Heart right ventricle (tissue), 16 donors: ENCODE results near the gene ZNF789. TPM values are rescaled to one million over a fixed set of nuclear protein-coding genes. Genes with fewer than 3 reads are reported as not detected.
A peak's percentile ranks its signal among the peaks of the same experiment; 100 is the strongest.

ENCODE experiments used
- ATAC-seq, 8 donors: fragments of 200-7000 bp; cut with Tn5 transposase; one replicate each; pipeline ENCODE4 v1.9.1; 2020; ENCODE audit warnings: mild to moderate bottlenecking in 8 of 8, moderate library complexity in 8 of 8, moderate number of reproducible peaks in 1 of 8
- DNase-seq, 2 donors: peaks; one replicate each; pipeline ENCODE4 v3.0.0-alpha.2; 2020
- H3K27ac ChIP-seq, 10 donors: fragments of 200-600 bp; sonication (generic) in 2 of 10; one replicate each; pipeline versions ENCODE4 v1.5.0 to v1.8.0; 2020 to 2022; ENCODE audit warnings: mild to moderate bottlenecking in 3 of 10
- H3K27me3 ChIP-seq, 7 donors: fragments of 200-600 bp; one replicate each; pipeline ENCODE4 v1.8.0; 2021 to 2022; ENCODE audit warnings: mild to moderate bottlenecking in 2 of 7
- H3K36me3 ChIP-seq, 9 donors: fragments of 200-600 bp; sonication (generic) in 1 of 9; one replicate each; pipeline versions ENCODE4 v1.5.0 to v1.8.0; 2020 to 2022; ENCODE audit warnings: mild to moderate bottlenecking in 2 of 9
- H3K4me1 ChIP-seq, 9 donors: fragments of 200-600 bp; sonication (generic) in 1 of 9; one replicate each; pipeline versions ENCODE4 v1.5.0 to v1.8.0; 2020 to 2022; ENCODE audit warnings: mild to moderate bottlenecking in 4 of 9
- H3K4me3 ChIP-seq, 10 donors: fragments of 200-600 bp; sonication (generic) in 2 of 10; one replicate each; pipeline versions ENCODE4 v1.5.0 to v1.8.0; 2020 to 2022; ENCODE audit warnings: mild to moderate bottlenecking in 7 of 10, moderate library complexity in 2 of 10
- H3K9me3 ChIP-seq, 11 donors: fragments of 200-600 bp in 10 of 11; sonication (generic) in 2 of 11; one replicate each; pipeline versions ENCODE4 v1.5.0 to v1.8.0; 2013 to 2022; ENCODE audit warnings: mild to moderate bottlenecking in 2 of 11, control low read depth in 1 of 11, moderate library complexity in 1 of 11
- WGBS, 2 donors: extraction: QIAGEN DNeasy Blood & Tissue Kit; methylation state at CpG; one replicate each; pipeline ENCODE4 v1.1.7; 2013; ENCODE audit warnings: inconsistent platforms in 1 of 2; 5-methylcytosine and 5-hydroxymethylcytosine counted together
- intact Hi-C, 10 donors: fragments of 100-400 bp; cut with DNase I; formaldehyde crosslinking; loops; one replicate each; pipeline versions ENCODE4 v1.11.1 to v1.14.2; 2022
- polyA plus RNA-seq, 2 donors: library from polyadenylated mRNA; stranded (reverse); fragments of 200-250 nt; gene quantifications; one replicate each; pipeline ENCODE4 v1.2.3, GENCODE V29; 2013
- total RNA-seq, 10 donors: library from RNA; stranded (reverse); fragmentation: NEBNext Ultra II Directional in 3 of 10; extraction: Animal tissue kit (Norgen Biotek cat#: 25700) in 3 of 10; gene quantifications; one replicate each; pipeline versions ENCODE4 v1.2.1 to v1.2.4, GENCODE V29; 2021 to 2023
- TF ChIP-seq, protein P1 (sequence below), 9 donors: fragments of 200-600 bp; sonication (generic) in 2 of 9; IDR thresholded peaks; one replicate each; pipeline versions ENCODE4 v1.5.0 to v1.8.0; 2021 to 2022; ENCODE audit warnings: antibody characterized with exemption in 9 of 9, mild to moderate bottlenecking in 5 of 9, moderate library complexity in 1 of 9
- donor health status: Arrhythmogenic right ventricular cardiomyopathy.
- donor health status: ischemic (EF 13 %, LVEDD 7.1; RV severe dilation, severe dysfunction).
- donor health status: healthy with polysubstance abuse.
- donor health status: DM: no; HTN: yes; CAD: no.
- donor health status: DM: no; HTN: no; CAD: no.
- donor health status: ischemic (EF 25% LVEDD 6.9; RV normal size, moderate dysfunction).
- donor health status: ischemic (EF 25% LVEDD 5.7; RV mildly dilated, moderate dysfunction).
- donor health status: healthy.
- donor health status: DM: yes; HTN: yes; CAD: no.
- donor health status: Ischemic cardiomyopathy.
- donor health status: ischemic (EF 35%, LVEDD 5.7; RV mildly dilated, moderate dysfunction).
- donor health status: nonischemic (EF 11% LVEDD 7.7; RV severe dilation, severe dysfunction).
- donor health status: DM: yes; HTN: yes; CAD: no.
- donor health status: PGD.
- donor health status: ischemic (EF 29% LVEDD 5.4; RV normal size, mild dysfunction).
- donor health status: nonischemic (EF 23%, LVEDD 6.1; RV moderate dilation, normal function).

The ZNF789 gene
- total and polyA plus RNA-seq, 12 donors = 1.7 to 10.9 (median 3.7) TPM

GRCh38 chr7:99465421-99465768, 7.3 kb upstream of the ZNF789 start:
- intact Hi-C loops = no loop called here
- WGBS, 2 donors = 3 to 6% methylated on average over 9 of the region's 9 CpGs

DNA sequence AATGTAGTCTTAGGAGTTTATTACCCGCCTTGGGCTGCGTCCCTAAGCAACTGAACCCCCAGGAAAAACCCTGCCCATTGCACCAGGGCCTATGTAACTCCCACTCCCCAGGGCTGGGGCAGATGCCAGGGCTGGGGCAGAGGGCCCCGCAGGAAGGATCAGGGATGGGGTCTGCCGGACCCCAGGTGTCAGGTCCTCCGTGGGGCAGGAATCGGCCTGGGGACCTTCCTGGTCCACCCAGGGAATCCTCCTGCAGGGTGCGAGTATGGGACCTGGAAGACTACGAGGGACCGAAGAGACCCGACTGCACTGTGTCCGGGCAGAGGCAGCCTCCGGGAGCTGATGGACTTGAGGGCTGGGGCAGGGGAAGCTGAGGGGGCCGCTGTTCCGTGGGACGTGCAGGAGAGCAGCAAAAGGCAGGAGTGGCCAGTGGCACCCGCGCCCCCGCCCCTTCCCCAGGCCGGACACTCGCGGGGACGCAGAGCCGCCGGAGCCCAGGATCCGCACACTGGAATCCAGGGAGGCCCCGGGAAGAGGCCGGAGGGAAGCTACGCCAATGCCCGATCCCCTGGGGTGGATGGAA, 4.3 kb upstream of the ZNF789 start:
- H3K4me1 ChIP-seq = peaks cover 4 to 51% (median 34%) of the 10 kb centered on the region in 9 donors
- H3K27me3 ChIP-seq = no peaks in the 10 kb centered on the region
- intact Hi-C loops = no loop called here
- H3K27ac ChIP-seq = no peak overlapping the region
- H3K36me3 ChIP-seq = peaks cover 0 to 12% (median 4%) of the 10 kb centered on the region in 9 donors
- ATAC-seq = no peak
- TF ChIP-seq, protein P1, sequence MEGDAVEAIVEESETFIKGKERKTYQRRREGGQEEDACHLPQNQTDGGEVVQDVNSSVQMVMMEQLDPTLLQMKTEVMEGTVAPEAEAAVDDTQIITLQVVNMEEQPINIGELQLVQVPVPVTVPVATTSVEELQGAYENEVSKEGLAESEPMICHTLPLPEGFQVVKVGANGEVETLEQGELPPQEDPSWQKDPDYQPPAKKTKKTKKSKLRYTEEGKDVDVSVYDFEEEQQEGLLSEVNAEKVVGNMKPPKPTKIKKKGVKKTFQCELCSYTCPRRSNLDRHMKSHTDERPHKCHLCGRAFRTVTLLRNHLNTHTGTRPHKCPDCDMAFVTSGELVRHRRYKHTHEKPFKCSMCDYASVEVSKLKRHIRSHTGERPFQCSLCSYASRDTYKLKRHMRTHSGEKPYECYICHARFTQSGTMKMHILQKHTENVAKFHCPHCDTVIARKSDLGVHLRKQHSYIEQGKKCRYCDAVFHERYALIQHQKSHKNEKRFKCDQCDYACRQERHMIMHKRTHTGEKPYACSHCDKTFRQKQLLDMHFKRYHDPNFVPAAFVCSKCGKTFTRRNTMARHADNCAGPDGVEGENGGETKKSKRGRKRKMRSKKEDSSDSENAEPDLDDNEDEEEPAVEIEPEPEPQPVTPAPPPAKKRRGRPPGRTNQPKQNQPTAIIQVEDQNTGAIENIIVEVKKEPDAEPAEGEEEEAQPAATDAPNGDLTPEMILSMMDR (IDR thresholded peaks at IDR 0.05) = no peak
- no peak overlapping the region for H3K4me3 ChIP-seq
- no peaks in the 10 kb centered on the region for H3K9me3 ChIP-seq
- WGBS, 2 donors = 84 to 88% methylated on average over 29 of the region's 29 CpGs
- DNase-seq = no peak

More at GRCh38 chr7:99465421-99465768, 7.3 kb upstream of the ZNF789 start:
- peak overlapping the region; percentile 67 to 98 (median 92) for H3K27ac ChIP-seq
- peak in 7 of 8 donors; percentile 1 to 17 (median 11) for ATAC-seq
- peak overlapping the region; percentile 69 to 97 (median 90) for H3K4me3 ChIP-seq
- no peaks in the 10 kb centered on the region for H3K27me3 ChIP-seq
- peaks cover 0 to 33% (median 4%) of the 10 kb centered on the region in 9 donors for H3K36me3 ChIP-seq
- H3K9me3 ChIP-seq = no peaks in the 10 kb centered on the region
- H3K4me1 ChIP-seq = peaks cover 4 to 66% (median 40%) of the 10 kb centered on the region in 9 donors
- TF ChIP-seq, protein P1 (IDR thresholded peaks at IDR 0.05) = no peak
- DNase-seq = no peak

DNA sequence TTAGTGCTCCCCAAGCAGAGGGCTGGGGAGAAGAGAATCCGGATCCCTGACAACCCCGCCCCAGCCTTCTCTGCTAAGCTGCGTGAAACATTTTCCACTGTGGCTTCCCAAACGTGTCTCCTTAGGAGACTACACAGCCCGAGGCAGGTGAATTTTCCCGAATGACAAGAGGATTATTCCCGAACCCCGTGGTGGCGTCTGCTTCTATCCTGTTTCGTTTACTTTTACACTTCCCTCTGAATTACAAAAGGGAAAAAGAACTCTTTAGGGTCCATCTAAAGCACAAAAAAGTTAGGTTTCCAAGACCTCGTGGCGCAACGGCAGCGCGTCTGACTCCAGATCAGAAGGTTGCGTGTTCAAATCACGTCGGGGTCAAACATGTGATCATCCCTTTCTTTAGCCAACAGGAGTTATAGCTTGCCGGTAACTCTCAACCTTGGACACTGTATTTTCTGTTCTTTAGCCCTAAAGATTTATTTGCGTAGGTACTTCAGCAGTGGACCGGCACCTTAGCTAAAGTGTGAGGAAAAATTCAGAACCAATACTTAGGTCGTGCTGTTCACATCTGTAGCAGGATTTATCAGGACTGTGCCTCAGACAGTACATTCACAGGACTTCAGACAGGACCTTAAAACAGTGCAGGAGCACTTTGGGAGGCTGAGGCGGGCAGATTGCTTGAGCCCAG, 3.2 kb upstream of the ZNF789 start:
- TF ChIP-seq, protein P1 (IDR thresholded peaks at IDR 0.05) = no peak
- Histone ChIP-seq H3K27me3 (no peaks in the 10 kb centered on the region), H3K27ac (peak overlapping the region; percentile 42 to 88 (median 80)), H3K9me3 (no peaks in the 10 kb centered on the region), H3K4me3 (peak overlapping the region in 9 of 10 donors; percentile 23 to 48 (median 33)), H3K36me3 (peaks cover 0 to 1% (median 0%) of the 10 kb centered on the region in 9 donors), H3K4me1 (peaks cover 4 to 46% (median 34%) of the 10 kb centered on the region in 9 donors)
- 40 to 44% methylated on average over 23 of the region's 23 CpGs for WGBS, 2 donors
- intact Hi-C loops = loop anchor here in 1 of 10 donors (2.0 to 5.0 kb wide), 2 partner anchors 33 to 148 kb away; partner anchors contain the start of gene ZSCAN25
- ATAC-seq (no peak), DNase-seq (no peak)

GRCh38 chr7:99473315-99473596, 566 bp downstream of the ZNF789 start:
- ATAC-seq (no peak), DNase-seq (no peak)
- Histone ChIP-seq H3K27me3 (no peaks in the 10 kb centered on the region), H3K36me3 (peaks cover 0 to 15% (median 0%) of the 10 kb centered on the region in 9 donors), H3K27ac (peak overlapping the region in 9 of 10 donors; percentile 41 to 88 (median 85)), H3K4me3 (peak overlapping the region; percentile 59 to 93 (median 72)), H3K4me1 (peaks cover 0 to 40% (median 24%) of the 10 kb centered on the region in 9 donors), H3K9me3 (no peaks in the 10 kb centered on the region)
- TF ChIP-seq, protein P1 (IDR thresholded peaks at IDR 0.05) = no peak
- WGBS, 2 donors = 1 to 2% methylated on average over 7 of the region's 7 CpGs
- intact Hi-C loops = loop anchor here in 2 of 10 donors (2.0 to 5.0 kb wide), 2 partner anchors 32 to 144 kb away; partner anchors contain the start of genes ZKSCAN5 (in 1 of the 2) and ZSCAN25 (in 1 of the 2)
